Measurements from ENCODE around the gene USP24.
"Not testable (repeated sequence)": the region's sequence is repeated elsewhere in the genome, so short reads cannot be mapped to it uniquely, and the experiment has no call there.

USP24 gene

DNA sequence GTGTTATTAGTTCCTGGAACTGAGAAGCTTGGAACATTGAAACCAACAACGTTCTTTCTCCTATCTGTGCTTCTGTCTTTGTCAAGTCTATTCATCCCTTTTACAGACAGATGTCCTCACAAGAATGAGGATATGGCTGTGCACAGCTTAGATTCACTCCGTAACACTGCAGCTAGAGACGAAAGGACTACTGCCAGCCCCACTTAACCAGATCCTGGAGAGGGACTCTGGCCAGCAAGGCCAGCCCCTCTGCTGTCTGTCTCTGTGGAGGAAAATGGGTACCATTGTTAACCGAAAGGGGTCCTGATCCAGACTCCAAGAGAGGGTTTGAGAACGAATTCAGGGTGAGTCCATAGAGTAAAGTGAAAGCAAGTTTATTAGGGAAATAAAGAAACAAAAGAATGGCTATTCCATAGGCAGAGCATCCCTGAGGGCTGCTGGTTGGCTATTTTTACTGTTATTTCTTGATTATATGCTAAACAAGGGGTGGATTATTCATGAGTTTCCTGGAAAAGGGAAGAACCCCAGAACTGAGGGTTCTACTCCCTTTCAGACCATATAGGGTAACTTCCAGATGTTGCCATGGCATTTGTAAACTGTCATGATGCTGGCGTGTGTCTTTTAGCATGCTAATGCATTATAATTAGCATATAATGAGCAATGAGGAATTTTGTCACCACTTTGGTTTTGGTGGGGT is 17.4 kb upstream of the USP24 start:
- TF ChIP-seq, protein P1, sequence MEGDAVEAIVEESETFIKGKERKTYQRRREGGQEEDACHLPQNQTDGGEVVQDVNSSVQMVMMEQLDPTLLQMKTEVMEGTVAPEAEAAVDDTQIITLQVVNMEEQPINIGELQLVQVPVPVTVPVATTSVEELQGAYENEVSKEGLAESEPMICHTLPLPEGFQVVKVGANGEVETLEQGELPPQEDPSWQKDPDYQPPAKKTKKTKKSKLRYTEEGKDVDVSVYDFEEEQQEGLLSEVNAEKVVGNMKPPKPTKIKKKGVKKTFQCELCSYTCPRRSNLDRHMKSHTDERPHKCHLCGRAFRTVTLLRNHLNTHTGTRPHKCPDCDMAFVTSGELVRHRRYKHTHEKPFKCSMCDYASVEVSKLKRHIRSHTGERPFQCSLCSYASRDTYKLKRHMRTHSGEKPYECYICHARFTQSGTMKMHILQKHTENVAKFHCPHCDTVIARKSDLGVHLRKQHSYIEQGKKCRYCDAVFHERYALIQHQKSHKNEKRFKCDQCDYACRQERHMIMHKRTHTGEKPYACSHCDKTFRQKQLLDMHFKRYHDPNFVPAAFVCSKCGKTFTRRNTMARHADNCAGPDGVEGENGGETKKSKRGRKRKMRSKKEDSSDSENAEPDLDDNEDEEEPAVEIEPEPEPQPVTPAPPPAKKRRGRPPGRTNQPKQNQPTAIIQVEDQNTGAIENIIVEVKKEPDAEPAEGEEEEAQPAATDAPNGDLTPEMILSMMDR (IDR thresholded peaks at IDR 0.05; ENCODE audit: low read depth, low read length, poor library complexity, severe bottlenecking) = no peak
- no peak for TF ChIP-seq EZH2phosphoT487 (IDR thresholded peaks at IDR 0.05; ENCODE audit: borderline replicate concordance, low read length)
- no peaks in the 10 kb centered on the region for H3F3A ChIP-seq (ENCODE audit: control insufficient read depth, insufficient read depth)
- H4K20me1 ChIP-seq (ENCODE audit: control insufficient read depth, insufficient read depth, low read depth, low read length) = no peaks in the 10 kb centered on the region
- no peak overlapping the region for H3K4me3 ChIP-seq (ENCODE audit: low read length)
- no peaks in the 10 kb centered on the region for H3K9me2 ChIP-seq (replicated peaks; ENCODE audit: control insufficient read depth, low read length)
- no peak overlapping the region for H3K27ac ChIP-seq (ENCODE audit: low read depth, low read length)
- H3K79me2 ChIP-seq (ENCODE audit: control insufficient read depth, low read length) = no peaks in the 10 kb centered on the region
- peaks cover 27% of the 10 kb centered on the region for H3K27me3 ChIP-seq (ENCODE audit: control insufficient read depth, low read length)
- H3K4me2 ChIP-seq (ENCODE audit: low read length) = no peak overlapping the region
- H3K36me3 ChIP-seq (ENCODE audit: control insufficient read depth, low read length) = no peaks in the 10 kb centered on the region
- H3K9me3 ChIP-seq (ENCODE audit: control insufficient read depth, insufficient read depth, low read length) = peaks cover 2% of the 10 kb centered on the region; the same call in 1 of the 2 replicates
- no peaks in the 10 kb centered on the region for H3K4me1 ChIP-seq (ENCODE audit: control insufficient read depth, low read length)

- Histone ChIP-seq H3K27ac (ENCODE audit: low read depth, low read length) (no peak overlapping the region), H4K20me1 (ENCODE audit: control insufficient read depth, insufficient read depth, low read depth, low read length) (no peaks in the 10 kb centered on the region), H3F3A (ENCODE audit: control insufficient read depth, insufficient read depth) (no peaks in the 10 kb centered on the region), H3K4me2 (ENCODE audit: low read length) (no peak overlapping the region), H3K4me1 (ENCODE audit: control insufficient read depth, low read length) (no peaks in the 10 kb centered on the region), H3K36me3 (ENCODE audit: control insufficient read depth, low read length) (no peaks in the 10 kb centered on the region), H3K27me3 (ENCODE audit: control insufficient read depth, low read length) (peaks cover 27% of the 10 kb centered on the region), H3K9me3 (ENCODE audit: control insufficient read depth, insufficient read depth, low read length) (peaks cover 5% of the 10 kb centered on the region; the same call in 1 of the 2 replicates), H3K4me3 (ENCODE audit: low read length) (no peak overlapping the region), H3K9me2 (replicated peaks; ENCODE audit: control insufficient read depth, low read length) (no peaks in the 10 kb centered on the region), H3K79me2 (ENCODE audit: control insufficient read depth, low read length) (no peaks in the 10 kb centered on the region)
- TF ChIP-seq, protein P1 (IDR thresholded peaks at IDR 0.05; ENCODE audit: low read depth, low read length, poor library complexity, severe bottlenecking) = no peak
- no peak for TF ChIP-seq EZH2phosphoT487 (IDR thresholded peaks at IDR 0.05; ENCODE audit: borderline replicate concordance, low read length)
Observed at GRCh38 chr1:55231745-55232144, 16.6 kb upstream of the USP24 start.

DNA sequence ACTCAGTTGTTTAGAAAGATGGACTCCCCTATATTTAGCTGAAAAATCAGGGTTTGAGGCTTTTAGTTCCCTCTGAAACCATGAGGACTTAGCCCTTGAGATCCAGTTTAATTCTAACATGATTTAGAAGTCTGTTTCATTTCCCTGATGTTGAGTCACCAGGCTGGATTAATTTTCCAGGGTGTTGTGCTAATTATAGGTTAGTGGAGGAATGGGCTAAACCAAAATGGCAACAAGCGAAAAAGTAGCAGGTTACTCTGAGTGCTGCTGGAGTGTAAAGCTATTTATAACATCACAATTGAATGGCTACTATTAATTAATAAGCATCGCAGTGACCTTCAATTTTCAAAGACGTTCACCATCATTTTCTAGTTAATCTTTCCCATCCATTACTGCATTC is 15.5 kb upstream of the USP24 start:
- peaks cover 5% of the 10 kb centered on the region; the same call in 1 of the 2 replicates for H3K9me3 ChIP-seq (ENCODE audit: control insufficient read depth, insufficient read depth, low read length)
- H3K4me1 ChIP-seq (ENCODE audit: control insufficient read depth, low read length) = no peaks in the 10 kb centered on the region
- no peaks in the 10 kb centered on the region for H3F3A ChIP-seq (ENCODE audit: control insufficient read depth, insufficient read depth)
- TF ChIP-seq, protein P1 (IDR thresholded peaks at IDR 0.05; ENCODE audit: low read depth, low read length, poor library complexity, severe bottlenecking) = no peak
- TF ChIP-seq EZH2phosphoT487 (IDR thresholded peaks at IDR 0.05; ENCODE audit: borderline replicate concordance, low read length) = no peak
- no peak overlapping the region for H3K4me2 ChIP-seq (ENCODE audit: low read length)
- H3K36me3 ChIP-seq (ENCODE audit: control insufficient read depth, low read length) = no peaks in the 10 kb centered on the region
- no peaks in the 10 kb centered on the region for H3K79me2 ChIP-seq (ENCODE audit: control insufficient read depth, low read length)
- no peaks in the 10 kb centered on the region for H3K9me2 ChIP-seq (replicated peaks; ENCODE audit: control insufficient read depth, low read length)
- no peaks in the 10 kb centered on the region for H4K20me1 ChIP-seq (ENCODE audit: control insufficient read depth, insufficient read depth, low read depth, low read length)
- no peak overlapping the region for H3K27ac ChIP-seq (ENCODE audit: low read depth, low read length)
- H3K27me3 ChIP-seq (ENCODE audit: control insufficient read depth, low read length) = peaks cover 20% of the 10 kb centered on the region
- no peak overlapping the region for H3K4me3 ChIP-seq (ENCODE audit: low read length)

GRCh38 chr1:55229726-55230125 is 14.6 kb upstream of the USP24 start:
- H3K4me1 ChIP-seq (ENCODE audit: control insufficient read depth, low read length); H3K4me2 ChIP-seq (ENCODE audit: low read length); H3K9me3 ChIP-seq (ENCODE audit: control insufficient read depth, insufficient read depth, low read length); H3K36me3 ChIP-seq (ENCODE audit: control insufficient read depth, low read length); H3K4me3 ChIP-seq (ENCODE audit: low read length); H3F3A ChIP-seq (ENCODE audit: control insufficient read depth, insufficient read depth); H3K79me2 ChIP-seq (ENCODE audit: control insufficient read depth, low read length); H4K20me1 ChIP-seq (ENCODE audit: control insufficient read depth, insufficient read depth, low read depth, low read length); H3K27ac ChIP-seq (ENCODE audit: low read depth, low read length); H3K9me2 ChIP-seq (replicated peaks; ENCODE audit: control insufficient read depth, low read length): not testable (repeated sequence)
- H3K27me3 ChIP-seq (ENCODE audit: control insufficient read depth, low read length) = peaks cover 17% of the 10 kb centered on the region

Measured in DOHH2 (cell line).